ENCODE data around the gene PSPH. TPM values are rescaled to one million over a fixed set of nuclear protein-coding genes. Genes with fewer than 3 reads are reported as not detected.
"Not testable (repeated sequence)": the region's sequence is repeated elsewhere in the genome, so short reads cannot be mapped to it uniquely, and the experiment has no call there.

Gene PSPH
- total and polyA plus RNA-seq, 2 donors (not counting 1 experiment from before 2014, with no cell fraction given): 14.4 to 74.3 TPM

DNA sequence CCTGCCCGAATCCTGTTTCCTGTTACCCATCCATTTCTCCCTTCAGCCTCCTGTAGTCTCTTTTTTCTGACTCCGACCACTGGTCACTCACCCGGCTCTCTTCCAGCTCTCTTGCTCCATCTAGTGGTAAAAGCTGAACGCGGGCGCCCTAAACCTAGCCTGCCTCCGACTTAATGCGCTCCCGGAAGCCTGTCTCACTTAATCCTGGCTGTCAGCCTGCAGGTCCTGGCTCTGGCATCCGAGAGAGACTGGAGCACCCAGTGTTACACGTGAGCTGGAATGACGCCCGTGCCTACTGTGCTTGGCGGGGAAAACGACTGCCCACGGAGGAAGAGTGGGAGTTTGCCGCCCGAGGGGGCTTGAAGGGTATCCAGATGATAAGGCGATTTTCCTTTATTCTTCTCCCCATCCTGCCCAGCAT is 23.1 kb upstream of the PSPH start:
- peak; percentile 66 to 77 for DNase-seq (ENCODE audit: low read depth in 2 of 2)
- H4K20me1 ChIP-seq (ENCODE audit: control insufficient read depth, extremely low read depth, insufficient read depth, low read length): no peaks in the 10 kb centered on the region
- H3K27me3 ChIP-seq (ENCODE audit: control insufficient read depth, insufficient read depth, low read length): no peaks in the 10 kb centered on the region
- H3K36me3 ChIP-seq (ENCODE audit: control insufficient read depth, insufficient read depth, low read length): peaks cover 8% of the 10 kb centered on the region
- no peaks in the 10 kb centered on the region for H3K4me1 ChIP-seq (ENCODE audit: control insufficient read depth, extremely low read depth, insufficient read depth, low read length)
- no peak for TF ChIP-seq EZH2 (IDR thresholded peaks at IDR 0.05; ENCODE audit: low read length, missing control alignments)
- TF ChIP-seq, protein P1, sequence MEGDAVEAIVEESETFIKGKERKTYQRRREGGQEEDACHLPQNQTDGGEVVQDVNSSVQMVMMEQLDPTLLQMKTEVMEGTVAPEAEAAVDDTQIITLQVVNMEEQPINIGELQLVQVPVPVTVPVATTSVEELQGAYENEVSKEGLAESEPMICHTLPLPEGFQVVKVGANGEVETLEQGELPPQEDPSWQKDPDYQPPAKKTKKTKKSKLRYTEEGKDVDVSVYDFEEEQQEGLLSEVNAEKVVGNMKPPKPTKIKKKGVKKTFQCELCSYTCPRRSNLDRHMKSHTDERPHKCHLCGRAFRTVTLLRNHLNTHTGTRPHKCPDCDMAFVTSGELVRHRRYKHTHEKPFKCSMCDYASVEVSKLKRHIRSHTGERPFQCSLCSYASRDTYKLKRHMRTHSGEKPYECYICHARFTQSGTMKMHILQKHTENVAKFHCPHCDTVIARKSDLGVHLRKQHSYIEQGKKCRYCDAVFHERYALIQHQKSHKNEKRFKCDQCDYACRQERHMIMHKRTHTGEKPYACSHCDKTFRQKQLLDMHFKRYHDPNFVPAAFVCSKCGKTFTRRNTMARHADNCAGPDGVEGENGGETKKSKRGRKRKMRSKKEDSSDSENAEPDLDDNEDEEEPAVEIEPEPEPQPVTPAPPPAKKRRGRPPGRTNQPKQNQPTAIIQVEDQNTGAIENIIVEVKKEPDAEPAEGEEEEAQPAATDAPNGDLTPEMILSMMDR (conservative IDR thresholded peaks at IDR 0.05 in 1 of 2, IDR thresholded peaks at IDR 0.05 in 1 of 2; ENCODE audit: low read depth in 1 of 2, low read length in 2 of 2): peak; percentile 92 to 95
- H3K4me3 ChIP-seq (replicated peaks in 1 of 4; ENCODE audit: control extremely low read depth in 1 of 4, insufficient read depth in 1 of 4, low read depth in 3 of 4, low read length in 4 of 4): no peak overlapping the region
- no peak overlapping the region for H3K27ac ChIP-seq (ENCODE audit: insufficient read depth, low read length)
- no peaks in the 10 kb centered on the region for H3K79me2 ChIP-seq (ENCODE audit: control insufficient read depth, insufficient read depth, low read length)
- peak overlapping the region; percentile 29 for H3K4me2 ChIP-seq (ENCODE audit: extremely low read depth, insufficient read depth, low read length)
- H3K9me3 ChIP-seq (ENCODE audit: control insufficient read depth, insufficient read depth, low read depth, low read length): no peaks in the 10 kb centered on the region
- no peak overlapping the region for H3K9ac ChIP-seq (ENCODE audit: insufficient read depth, low read length)
- no peak overlapping the region for H2AFZ ChIP-seq (ENCODE audit: low read length)

DNA sequence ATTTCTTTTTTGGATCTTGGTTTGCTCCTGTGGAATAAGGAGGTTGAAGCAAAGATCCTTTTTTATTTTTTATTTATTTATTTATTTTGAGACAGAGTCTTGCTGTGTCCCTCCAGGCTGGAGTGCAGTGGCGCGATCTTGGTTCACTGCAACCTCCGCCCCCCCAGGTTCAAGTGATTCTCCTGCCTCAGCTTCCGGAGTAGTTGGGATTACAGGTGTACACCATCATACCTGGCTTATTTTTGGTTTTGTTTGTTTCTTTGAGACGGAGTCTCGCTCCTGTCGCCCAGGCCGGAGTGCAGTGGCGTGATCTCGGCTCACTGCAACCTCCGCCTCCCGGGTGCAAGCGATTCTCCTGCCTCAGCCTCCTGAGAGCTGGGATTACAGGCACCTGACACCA is 15.1 kb upstream of the PSPH start:
- Histone ChIP-seq H3K4me1 (ENCODE audit: control insufficient read depth, extremely low read depth, insufficient read depth, low read length) (peaks cover 16% of the 10 kb centered on the region), H3K79me2 (ENCODE audit: control insufficient read depth, insufficient read depth, low read length) (peaks cover 12% of the 10 kb centered on the region)
- not testable (repeated sequence) for H3K27me3 ChIP-seq (ENCODE audit: control insufficient read depth, insufficient read depth, low read length); H3K9ac ChIP-seq (ENCODE audit: insufficient read depth, low read length); H3K4me3 ChIP-seq (replicated peaks in 1 of 4; ENCODE audit: control extremely low read depth in 1 of 4, insufficient read depth in 1 of 4, low read depth in 3 of 4, low read length in 4 of 4); H3K4me2 ChIP-seq (ENCODE audit: extremely low read depth, insufficient read depth, low read length); H4K20me1 ChIP-seq (ENCODE audit: control insufficient read depth, extremely low read depth, insufficient read depth, low read length); DNase-seq (ENCODE audit: low read depth in 2 of 2); H3K27ac ChIP-seq (ENCODE audit: insufficient read depth, low read length); H3K36me3 ChIP-seq (ENCODE audit: control insufficient read depth, insufficient read depth, low read length); H2AFZ ChIP-seq (ENCODE audit: low read length); H3K9me3 ChIP-seq (ENCODE audit: control insufficient read depth, insufficient read depth, low read depth, low read length)

DNA sequence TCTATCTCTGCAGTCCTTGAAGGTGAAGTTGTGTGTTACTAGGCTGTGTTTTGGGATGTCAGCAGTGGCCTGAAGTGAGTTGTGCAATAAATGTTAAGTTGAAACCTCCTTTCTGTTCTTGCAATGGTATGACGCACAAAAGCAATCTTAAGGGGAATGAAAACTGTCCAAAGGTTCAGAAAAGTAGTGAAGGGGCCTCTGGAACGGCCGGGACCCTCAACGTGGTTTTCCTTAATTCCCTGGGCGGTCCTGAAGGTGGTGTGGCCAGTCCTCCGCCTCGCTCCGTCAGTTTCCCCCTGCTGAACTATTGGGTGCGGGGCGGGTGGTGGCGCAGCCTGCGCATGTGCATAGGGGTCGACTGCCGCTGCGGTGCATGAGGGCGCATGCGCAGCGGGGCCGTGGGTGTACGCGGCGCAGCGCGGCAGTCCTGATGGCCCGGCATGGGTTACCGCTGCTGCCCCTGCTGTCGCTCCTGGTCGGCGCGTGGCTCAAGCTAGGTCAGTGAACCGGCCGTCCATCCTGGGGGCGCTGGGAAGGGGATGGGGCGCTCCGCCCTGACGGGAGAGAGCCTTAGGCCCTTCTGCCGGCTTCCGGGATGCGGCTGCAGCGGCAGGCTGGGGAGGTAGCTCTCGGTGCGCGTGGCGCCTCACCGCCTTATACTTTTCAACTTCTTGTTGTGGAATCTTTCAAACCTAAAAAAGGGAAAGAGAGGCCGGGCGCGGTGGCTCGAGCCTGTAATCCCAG is 12.8 kb upstream of the PSPH start, which contains the start of gene SUMF2:
Gene SUMF2, plus strand, starts transcription at position 405 of the 744 bp plus-strand sequence. Its CDS starts 26 bp downstream, at position 431.
- H2AFZ ChIP-seq (ENCODE audit: low read length): peak within 1 kb of the TSS; percentile 81
- H3K9ac ChIP-seq (ENCODE audit: insufficient read depth, low read length): peak within 1 kb of the TSS; percentile 86
- H3K36me3 ChIP-seq (ENCODE audit: control insufficient read depth, insufficient read depth, low read length): peaks cover 10% of the 10 kb centered on the region
- H3K4me1 ChIP-seq (ENCODE audit: control insufficient read depth, extremely low read depth, insufficient read depth, low read length): peaks cover 16% of the 10 kb centered on the region
- H4K20me1 ChIP-seq (ENCODE audit: control insufficient read depth, extremely low read depth, insufficient read depth, low read length): no peaks in the 10 kb centered on the region
- peak within 1 kb of the TSS; percentile 65 to 96 (median 84) for H3K4me3 ChIP-seq (replicated peaks in 1 of 4; ENCODE audit: control extremely low read depth in 1 of 4, insufficient read depth in 1 of 4, low read depth in 3 of 4, low read length in 4 of 4)
- H3K9me3 ChIP-seq (ENCODE audit: control insufficient read depth, insufficient read depth, low read depth, low read length): no peaks in the 10 kb centered on the region
- peak within 1 kb of the TSS; percentile 69 for H3K4me2 ChIP-seq (ENCODE audit: extremely low read depth, insufficient read depth, low read length)
- H3K79me2 ChIP-seq (ENCODE audit: control insufficient read depth, insufficient read depth, low read length): peaks cover 12% of the 10 kb centered on the region
- H3K27ac ChIP-seq (ENCODE audit: insufficient read depth, low read length): peak within 1 kb of the TSS; percentile 82
- TF ChIP-seq EZH2 (IDR thresholded peaks at IDR 0.05; ENCODE audit: low read length, missing control alignments): no peak
- TF ChIP-seq, protein P1 (conservative IDR thresholded peaks at IDR 0.05 in 1 of 2, IDR thresholded peaks at IDR 0.05 in 1 of 2; ENCODE audit: low read depth in 1 of 2, low read length in 2 of 2): peak in 1 of 2 donors; percentile 12
- H3K27me3 ChIP-seq (ENCODE audit: control insufficient read depth, insufficient read depth, low read length): no peaks in the 10 kb centered on the region
- DNase-seq (ENCODE audit: low read depth in 2 of 2): peak; percentile 81 to 91

All from fibroblast of lung (primary cell).